Umbilical cord (tissue), 2 donors: ENCODE measurements around the gene DOLK. TPM values are rescaled to one million over a fixed set of nuclear protein-coding genes. Genes with fewer than 3 reads are reported as not detected.
"Not testable (repeated sequence)": the region's sequence is repeated elsewhere in the genome, so short reads cannot be mapped to it uniquely, and the experiment has no call there.

ENCODE experiments used
- DNase-seq: peaks from one replicate; pipeline ENCODE4 v3.0.0-alpha.2; 2015; ENCODE audit warnings: low spot score
- total RNA-seq: library from RNA; depleted of rRNA; stranded (reverse); fragments of >200 nt; gene quantifications from one replicate; pipeline ENCODE4 v1.2.3, GENCODE V29; 2014; ENCODE audit warnings: low replicate concordance; ENCODE audit not compliant: insufficient read depth

Gene DOLK
- total RNA-seq: 9.4 TPM

DNA sequence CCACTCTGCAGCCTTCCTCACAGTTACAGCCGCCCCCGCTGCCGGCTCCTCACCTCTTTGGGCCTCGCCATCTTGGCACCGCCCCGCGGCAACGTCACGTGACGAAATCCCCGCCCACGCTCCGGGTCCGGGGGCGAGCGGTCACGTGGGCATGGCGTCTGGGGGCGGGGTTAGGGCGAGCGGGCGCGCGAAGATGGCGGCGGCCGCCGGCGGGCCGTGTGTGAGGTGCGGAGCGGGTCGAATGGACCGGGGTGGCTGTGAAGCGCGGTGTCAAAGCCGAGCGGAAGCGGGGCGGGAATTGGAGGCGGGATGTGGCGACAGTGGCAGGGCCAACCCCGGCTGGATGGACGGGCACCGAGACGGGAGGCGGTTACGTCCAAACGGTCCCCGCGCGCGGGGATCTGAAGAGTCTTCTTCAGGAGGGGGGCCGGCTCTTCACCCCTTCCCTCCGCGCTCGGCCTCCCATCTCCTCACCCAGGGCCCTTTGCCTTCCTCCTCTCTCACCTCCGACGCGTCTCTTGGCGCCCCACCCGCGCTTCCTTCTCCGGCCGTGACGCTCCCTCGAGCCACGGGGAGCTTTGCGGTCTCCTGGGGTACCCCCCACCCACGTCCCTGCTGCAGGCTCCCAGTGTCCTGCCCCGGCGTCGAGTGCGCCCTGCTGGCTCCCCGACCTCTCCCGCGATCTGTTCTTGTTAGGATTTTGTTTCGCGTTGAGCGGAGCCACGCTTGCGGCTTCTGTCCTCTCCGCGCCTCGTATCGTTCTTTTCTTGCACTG, at the start of gene DOLK, which contains the start of gene NUP188:
Gene DOLK, minus strand, starts transcription at position 77 of the 775 bp plus-strand sequence. CDS start 300 bp downstream, outside the sequence.
Gene NUP188, plus strand, starts transcription at position 173 of the 775 bp plus-strand sequence. Its CDS starts 21 bp downstream, at position 194.
- DNase-seq: peak; percentile 95

DNA sequence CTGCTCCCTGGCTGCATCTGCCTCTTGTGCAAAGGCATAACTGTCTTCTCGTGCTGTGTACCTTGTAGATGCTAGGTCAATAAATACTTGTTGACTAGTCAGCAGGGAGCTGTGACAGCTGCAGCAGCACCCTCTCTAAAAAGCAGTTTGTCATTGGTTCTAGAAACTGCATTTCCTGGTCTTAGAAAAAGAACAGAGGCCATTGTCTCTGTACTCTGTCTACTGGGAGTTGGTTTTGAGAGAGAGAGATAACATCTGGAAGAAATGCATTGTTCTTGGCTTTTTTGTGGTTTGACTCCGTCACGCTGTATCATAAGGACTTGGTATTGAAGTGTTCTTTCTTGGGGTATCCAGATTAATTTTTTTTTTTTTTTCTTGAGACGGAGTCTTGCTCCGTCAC, 48.4 kb upstream of the DOLK start:
- DNase-seq: no peak

DNA sequence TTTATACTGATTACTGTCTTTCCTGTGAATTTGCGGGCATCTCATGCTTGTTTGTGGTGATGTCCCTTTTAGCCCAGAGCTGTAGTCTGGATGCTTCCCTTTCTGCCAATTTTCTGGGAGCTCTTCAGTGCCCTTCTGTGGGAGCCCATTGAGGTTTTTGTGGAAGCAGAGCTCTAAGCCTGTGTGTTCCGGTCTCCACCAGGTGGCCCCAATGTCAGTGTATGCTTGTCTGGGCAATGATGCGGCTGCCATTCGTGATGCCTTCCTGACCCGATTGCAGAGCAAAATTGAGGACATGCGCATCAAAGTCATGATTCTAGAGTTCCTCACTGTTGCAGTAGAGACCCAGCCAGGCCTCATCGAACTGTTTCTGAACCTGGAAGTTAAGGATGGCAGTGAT, 45.6 kb upstream of the DOLK start:
- no peak for DNase-seq

DNA sequence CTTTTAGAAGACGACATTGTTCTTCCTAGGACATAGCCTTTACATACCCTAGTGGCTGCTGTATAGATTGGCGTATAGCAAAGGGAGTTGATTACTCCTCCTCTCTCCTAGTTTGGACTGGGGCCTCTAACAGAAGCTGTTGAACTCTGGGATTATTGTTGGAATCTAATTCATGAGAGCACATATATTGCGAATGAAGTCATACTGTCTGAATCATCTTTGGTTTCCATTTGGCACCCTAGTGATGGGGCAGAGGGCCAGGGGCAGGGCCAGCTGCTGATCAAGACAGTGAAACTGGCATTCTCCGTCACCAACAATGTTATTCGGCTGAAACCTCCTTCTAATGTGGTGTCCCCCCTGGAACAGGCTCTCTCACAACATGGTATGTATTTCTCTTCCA, 40.4 kb upstream of the DOLK start:
- DNase-seq: peak; percentile 68

DNA sequence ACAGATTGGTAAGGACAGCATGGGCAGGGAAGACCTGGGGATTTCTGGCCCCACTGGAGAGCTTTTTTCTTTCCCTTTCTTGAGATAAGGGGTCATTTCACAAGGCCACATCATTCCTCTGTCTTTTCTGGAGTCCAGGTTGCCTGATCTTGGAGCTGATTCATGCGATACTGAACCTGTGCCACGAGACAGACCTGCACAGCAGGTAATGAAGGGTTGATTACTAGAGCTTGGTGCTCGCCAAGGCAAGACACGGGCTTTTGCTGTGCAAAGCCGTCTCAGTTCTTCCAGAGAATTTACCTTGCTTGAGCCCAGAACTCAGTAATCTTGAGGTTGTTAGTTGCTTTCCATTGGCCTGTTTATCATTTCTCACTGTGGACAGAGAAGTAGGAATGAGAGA, 39.3 kb upstream of the DOLK start:
- DNase-seq: no peak

DNA sequence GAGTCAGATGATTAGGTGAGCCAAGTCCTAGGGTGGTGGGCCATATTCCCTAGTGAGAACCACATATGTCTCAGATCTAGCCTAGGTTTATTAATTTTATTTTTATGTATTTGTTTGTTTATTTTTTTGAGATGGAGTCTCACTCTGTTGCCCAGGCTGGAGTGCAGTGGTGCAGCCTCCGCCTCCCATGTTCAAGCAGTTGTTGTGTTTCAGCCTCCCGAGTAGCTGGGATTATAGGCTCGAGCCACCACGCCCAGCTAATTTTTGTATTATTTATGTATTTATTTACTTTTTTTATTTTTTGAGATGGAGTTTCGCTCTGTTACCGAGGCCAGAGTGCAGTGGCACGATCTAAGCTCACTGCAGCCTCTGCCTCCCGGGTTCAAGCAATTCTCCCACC, 36.1 kb upstream of the DOLK start:
- DNase-seq: no peak

DNA sequence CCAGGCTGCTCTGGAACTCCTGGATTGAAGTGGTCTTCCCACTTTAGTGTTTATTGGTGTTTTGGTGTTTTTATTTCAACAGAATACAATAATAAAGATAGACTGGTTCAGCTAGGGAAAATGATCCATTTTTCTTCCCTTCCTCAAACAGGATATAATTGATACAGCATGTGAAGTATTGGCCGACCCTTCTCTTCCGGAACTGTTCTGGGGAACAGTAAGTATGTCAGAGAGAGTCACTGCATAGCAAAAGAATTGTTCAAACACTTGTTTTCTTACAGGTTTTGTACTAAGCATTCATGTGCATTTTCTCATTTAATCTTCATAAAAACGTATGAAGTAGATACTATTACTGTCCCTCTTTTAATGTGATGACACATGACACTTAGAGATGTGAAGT, 31.7 kb upstream of the DOLK start:
- DNase-seq: no peak

DNA sequence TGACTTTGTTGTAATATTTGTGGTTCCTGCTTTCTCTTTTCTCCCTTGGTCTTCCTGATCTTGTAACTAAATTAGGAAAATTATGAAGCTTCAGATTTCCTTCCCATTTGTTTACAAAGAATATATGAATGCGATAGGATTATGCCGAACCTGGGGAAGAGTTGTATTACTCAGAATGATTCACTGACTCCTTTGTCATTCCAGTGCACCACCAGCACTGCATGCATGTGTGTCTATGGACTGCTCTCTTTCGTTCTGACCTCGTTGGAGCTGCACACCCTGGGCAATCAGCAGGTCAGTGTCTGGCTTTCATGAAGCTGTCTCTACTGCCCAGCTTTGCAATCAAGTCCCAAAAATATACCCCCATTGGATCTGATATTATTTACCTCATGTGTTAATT, 25.6 kb upstream of the DOLK start:
- no peak for DNase-seq

DNA sequence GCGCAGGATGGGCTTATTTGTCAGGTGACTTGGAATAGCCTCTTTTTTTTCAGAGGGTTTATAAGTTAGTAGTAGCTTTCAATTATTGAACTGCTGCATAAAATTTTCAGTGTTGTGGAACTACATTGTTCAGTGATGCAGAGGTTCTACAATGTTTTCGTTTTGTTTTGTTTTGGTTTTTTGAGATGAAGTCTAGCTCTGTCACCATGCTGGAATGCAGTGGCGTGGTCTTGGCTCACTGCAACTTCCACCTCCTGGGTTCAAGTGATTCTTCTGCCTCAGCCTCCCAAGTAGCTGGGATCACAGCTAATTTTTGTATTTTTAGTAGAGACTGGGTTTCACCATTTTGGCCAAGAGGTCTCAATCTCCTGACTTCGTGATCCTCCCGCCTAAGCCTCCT, 22.1 kb upstream of the DOLK start:
- no peak for DNase-seq

DNA sequence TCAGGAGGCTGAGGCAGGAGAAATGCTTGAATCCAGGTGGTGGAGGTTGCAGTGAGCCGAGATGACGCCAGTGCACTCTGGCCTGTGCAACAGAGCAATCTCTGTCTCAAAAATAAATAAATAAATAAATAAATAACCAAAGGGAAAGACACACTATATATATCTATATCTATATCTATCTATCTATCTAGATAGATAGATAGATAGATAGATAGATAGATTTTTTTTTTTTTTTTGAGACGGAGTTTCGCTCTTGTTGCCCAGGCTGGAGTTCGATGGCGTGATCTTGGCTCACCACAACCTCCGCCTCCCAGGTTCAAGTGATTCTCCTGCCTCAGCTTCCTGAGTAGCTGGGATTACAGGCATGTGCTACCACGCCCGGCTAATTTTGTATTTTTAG, 14.0 kb upstream of the DOLK start:
- DNase-seq: not testable (repeated sequence)

DNA sequence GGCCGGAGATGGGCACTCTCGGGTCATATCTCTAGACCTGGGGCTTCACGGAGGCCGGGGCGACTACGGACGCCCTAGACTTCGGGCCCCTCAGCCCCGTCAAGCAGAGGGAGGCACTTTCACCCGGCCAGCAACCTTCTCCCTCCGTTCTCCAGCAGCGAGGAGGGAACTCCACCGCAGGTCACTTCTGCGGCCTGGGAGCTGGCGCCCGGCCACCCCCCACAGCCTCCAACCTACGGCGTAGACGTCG, 201 bp downstream of the DOLK start:
- DNase-seq: no peak

DNA sequence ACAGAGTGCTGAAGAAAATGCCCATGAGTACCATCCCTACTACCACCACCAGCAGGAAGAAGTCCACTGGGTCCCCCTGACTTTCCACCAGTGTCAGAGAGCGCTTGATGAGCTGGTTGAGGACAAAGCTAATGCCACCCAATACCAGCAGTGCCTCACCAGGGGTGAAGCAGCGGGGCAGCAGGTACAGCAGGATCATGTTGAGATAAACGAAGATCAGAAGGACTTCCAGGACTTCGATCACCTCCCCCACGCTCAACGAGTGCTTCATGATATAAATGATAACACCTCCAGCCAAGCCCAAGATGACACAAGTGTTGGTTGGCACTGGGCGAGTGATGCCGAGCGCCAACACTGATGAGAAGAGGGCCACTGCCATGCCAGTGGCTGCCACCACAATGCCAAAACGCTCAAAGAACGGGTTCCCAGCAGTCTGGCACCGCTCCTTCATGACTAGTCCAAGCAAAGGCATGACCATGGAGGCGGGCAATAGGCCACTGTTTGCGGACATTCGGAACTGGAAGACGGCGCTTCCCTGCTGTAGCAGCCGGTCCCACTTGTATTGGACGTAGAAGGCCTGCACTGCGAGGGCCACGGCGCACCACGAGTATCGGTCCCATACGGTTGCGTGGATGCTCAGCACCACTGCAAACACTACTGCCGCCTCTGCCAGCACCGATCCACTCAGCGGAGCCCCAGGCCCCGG, 679 bp downstream of the DOLK start:
- no peak for DNase-seq

DNA sequence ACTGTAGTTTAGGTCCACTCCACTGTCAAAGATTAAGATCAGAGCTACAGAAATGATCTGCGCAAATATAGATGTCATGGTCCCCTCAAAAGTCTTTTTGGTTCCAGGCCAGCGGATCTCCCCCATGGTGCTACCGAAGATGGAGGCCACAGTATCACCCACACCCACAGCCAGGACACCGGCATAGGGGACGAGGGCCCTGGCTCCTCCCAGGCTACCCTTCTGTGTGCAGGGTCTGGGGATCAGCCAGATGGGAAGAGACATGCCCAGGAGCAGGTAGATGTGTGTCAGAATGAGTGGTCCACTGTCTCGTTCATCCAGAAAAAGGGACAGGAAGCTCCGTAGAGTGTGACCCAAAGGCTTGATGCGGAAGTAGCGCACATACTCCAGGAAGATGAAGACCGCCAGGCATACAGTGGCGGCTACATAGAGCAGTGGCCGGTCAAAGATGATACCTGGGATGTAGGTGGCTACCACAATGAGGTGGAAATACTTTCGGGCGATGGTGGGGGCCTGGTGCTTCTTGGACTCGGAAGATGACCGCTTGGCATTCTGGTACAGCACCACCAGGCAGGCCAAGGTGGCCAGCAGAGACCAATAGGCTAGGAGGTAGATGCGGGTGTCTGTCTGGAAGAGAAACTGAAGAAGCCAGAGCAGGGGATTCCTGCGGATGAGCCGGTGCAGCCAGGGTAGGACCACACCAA, 1.5 kb downstream of the DOLK start:
- no peak for DNase-seq

DNA sequence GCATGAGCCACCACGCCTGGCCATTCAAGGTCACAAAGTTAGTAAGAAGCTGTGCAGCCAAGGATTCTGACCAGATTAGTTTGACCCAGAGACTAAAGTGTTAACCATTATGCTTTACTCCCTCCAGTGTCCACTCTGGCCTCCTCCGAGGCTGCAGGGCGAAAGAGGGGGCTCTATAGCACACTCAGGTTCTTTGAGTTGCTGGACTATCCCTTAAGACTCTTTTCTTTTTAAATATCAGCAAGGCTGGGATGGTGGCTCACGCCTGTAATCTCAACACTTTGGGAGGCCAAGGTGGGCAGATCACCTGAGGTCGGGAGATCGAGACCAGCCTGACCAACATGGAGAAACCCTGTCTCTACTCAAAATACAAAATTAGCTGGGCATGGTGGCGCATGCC, 2.4 kb downstream of the DOLK start:
- DNase-seq: not testable (repeated sequence)

DNA sequence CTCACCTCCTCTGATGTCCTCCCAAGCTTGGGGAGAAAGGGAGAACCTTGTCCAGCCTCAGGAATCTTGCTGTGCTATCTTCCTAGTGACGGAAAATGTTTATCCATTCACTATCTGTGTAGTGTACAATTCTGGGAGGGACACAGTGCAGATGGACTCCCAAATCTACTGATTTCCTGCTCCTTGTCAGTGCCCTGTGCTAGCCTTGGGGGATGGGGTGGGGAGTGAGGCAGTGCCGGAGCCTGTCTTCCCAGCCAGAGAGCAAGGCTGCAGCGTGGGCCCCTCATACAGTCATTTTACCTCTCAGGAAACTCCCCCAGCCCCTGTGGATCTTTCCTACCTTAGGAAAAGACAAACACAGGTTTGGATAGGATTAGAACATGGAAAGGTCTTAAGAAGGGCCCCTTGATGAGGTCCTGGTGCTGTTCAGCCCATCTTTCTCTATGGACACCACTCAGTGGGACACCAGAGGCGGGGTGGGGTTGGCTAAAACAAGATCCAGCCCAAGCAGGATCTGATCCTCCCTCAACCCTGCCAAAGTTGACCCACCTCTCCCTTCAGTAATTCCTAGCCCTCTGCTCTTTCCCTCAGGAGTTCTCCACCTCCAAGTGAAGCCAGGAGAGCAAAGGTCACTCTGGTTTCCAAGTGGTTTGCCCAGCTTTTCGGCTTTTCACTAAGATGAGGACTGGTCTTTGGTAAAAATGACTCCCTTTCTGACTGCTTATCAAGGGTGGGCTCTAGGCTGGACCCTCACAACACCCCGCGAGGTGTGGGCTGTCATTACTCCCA, 3.4 kb downstream of the DOLK start:
- DNase-seq: no peak

DNA sequence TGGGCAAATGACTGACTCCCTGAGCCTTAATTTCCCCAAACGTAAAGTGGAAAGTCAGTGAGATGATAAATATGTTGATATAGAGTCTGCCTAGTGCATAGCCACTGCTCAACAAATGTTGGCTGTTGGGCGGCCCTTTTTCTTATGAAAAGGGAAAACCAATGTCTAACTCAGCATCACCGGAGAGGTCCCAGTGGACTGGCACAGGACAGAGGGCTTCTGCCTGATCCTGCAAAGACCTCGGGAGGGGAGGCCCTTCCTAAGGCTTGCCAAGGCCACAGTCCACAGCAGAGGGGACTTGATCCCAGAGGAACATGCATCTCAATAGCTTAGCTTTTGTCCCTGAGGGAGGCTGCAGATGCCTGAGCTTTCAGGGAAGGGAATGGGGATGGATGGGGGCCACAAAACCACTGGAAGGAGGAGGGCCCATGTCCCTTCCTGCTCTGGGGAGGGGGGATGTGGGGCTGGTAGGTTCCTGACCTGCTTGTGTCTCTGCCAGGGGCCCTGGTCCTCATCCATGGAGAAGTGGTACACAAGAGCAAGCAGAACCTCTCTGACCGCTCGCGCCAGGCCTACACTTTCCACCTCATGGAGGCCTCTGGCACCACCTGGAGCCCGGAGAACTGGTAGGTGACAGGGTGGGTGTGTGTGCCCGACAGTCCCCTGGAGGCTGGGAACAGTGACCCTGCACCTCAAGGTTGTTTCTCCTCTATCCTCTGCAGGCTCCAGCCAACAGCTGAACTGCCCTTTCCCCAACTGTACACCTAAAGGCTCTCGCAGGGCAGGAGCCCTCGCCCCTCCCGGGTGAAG, 6.3 kb downstream of the DOLK start:
- no peak for DNase-seq

DNA sequence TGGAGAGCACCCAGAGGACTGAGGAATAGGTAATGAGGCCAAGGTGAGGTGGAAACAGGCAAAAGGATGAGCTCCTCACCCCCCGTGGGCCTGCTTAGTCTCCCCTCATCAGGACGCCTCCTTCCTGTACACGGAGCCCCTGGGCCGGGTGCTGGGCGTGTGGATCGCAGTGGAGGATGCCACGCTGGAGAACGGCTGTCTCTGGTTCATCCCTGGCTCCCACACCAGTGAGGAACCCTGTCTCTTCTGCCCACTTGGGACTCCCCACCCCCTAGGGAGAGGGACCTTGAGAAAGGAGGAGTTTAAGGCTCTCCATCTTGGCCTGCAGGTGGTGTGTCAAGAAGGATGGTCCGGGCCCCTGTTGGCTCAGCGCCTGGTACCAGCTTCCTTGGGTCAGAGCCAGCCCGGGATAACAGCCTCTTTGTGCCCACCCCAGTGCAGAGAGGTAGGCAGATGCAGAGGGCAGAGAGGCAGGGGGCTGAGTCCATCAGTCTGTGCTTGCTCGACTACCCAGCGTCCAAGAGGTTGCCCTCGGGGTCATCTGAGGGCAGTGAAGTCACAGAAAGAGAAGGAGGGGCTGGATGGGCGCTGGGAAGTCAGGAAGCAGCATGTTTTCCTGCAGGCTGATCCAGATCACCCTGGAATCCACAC, 7.0 kb downstream of the DOLK start:
- no peak for DNase-seq

DNA sequence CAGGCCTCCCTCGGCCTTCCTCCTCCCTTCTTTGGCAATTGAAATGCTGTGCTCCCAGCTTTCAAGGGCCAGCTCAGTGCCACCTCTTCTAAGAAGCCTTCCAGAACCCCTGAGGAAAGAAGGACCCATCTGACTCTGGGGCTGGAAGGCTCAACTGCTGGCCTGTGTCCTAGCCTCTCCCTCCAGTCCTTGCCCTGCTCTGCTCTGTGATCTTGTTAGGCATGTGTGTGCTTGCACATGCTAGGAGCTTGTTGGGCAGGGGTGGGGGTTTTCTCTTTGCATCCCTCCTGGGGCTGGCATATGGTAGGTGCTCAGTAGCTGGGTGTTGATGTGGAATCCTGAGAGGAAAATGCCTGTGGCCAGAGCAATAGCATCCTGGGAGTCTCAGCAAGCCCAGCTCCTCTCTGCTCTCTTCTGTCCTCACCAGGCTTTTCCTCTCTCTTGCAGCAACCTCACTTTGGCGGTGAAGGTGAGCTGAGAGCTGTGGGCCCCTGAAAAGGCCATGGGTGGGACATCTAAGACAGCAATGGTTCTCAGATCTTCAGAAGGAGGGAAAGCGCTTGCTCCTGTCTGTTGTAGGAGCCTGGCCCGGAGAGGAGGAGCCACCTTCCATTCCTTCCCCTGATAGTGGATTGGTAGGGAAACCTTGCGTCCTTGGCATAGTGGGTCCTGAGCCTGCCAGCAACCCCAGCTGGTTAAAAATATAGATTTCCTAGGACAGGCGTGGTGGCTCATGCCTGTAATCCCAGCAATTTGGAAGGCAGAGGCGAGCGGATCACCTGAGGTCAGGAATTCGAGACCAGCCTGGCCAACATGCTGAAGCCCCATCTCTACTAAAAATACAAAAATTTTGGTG, 9.9 kb downstream of the DOLK start:
- DNase-seq: no peak

DNA sequence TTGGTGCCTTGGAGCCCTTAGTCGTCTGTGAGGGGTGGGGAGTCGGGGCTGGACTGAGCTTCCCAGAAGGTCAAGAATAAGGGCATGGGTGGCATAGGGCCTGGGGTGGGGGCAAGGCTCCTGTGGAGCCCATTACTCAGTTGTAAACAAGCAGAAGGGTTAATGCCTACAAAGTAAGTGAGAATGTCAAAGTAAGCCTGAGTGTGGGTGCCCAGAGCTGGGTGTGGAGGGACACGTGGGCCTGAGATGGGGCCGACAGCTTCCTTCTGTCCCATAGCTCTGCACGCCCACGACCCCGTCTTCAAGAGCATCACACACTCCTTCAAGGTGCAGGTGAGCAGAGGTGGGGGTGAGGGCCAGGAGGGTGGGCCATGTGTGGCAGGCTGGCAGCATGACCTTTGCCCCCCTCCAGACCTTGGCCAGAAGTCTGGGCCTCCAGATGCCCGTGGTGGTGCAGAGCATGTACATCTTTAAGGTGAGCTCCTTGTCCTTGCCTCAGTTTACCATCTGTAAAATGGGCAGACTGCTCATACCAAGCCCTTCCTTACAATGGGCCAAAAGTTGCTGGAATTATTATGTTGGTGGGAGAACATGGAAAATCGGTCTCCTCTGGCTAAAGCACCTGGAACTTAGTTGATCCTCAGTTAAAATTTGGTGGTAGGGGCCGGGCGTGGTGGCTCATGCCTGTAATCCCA, 11.1 kb downstream of the DOLK start:
- no peak for DNase-seq
